Liver (tissue), 9 donors: ENCODE data around the gene SNX17. TPM values are rescaled to one million over a fixed set of nuclear protein-coding genes. Genes with fewer than 3 reads are reported as not detected.

Experiments used
- DNase-seq: peaks from one replicate; pipeline ENCODE4 v3.0.0-alpha.2; 2017; ENCODE audit warnings: low spot score
- H3K27ac ChIP-seq, 2 donors: one replicate each; pipeline ENCODE4 v1.7.0; 2013; ENCODE audit warnings: inconsistent platforms in 2 of 2, low read length in 2 of 2, control low read depth in 1 of 2, low read depth in 1 of 2, mild to moderate bottlenecking in 1 of 2
- H3K27me3 ChIP-seq, 4 donors: one replicate each; pipeline versions ENCODE4 v1.6.1 to v1.7.0; 2013; ENCODE audit warnings: low read length in 3 of 4, inconsistent platforms in 1 of 4, mild to moderate bottlenecking in 1 of 4, moderate library complexity in 1 of 4; ENCODE audit not compliant: control insufficient read depth in 4 of 4, insufficient read depth in 4 of 4
- H3K36me3 ChIP-seq, 4 donors: one replicate each; pipeline versions ENCODE4 v1.6.1 to v1.7.0; 2013; ENCODE audit warnings: low read length in 3 of 4, mild to moderate bottlenecking in 3 of 4, low read depth in 1 of 4, moderate library complexity in 1 of 4; ENCODE audit not compliant: control insufficient read depth in 4 of 4, insufficient read depth in 3 of 4
- H3K4me1 ChIP-seq, 4 donors: one replicate each; pipeline versions ENCODE4 v1.6.1 to v1.7.0; 2013; ENCODE audit warnings: low read length in 3 of 4, mild to moderate bottlenecking in 3 of 4, moderate library complexity in 1 of 4; ENCODE audit not compliant: control insufficient read depth in 4 of 4, insufficient read depth in 4 of 4
- H3K4me3 ChIP-seq, 3 donors: one replicate each; pipeline versions ENCODE4 v1.6.1 to v1.7.0; 2013; ENCODE audit warnings: low read length in 3 of 3, control low read depth in 1 of 3, low read depth in 1 of 3, mild to moderate bottlenecking in 1 of 3
- H3K9ac ChIP-seq, 2 donors: one replicate each; pipeline ENCODE4 v1.7.0; 2013; ENCODE audit warnings: low read length in 2 of 2, mild to moderate bottlenecking in 2 of 2, moderate library complexity in 2 of 2, control low read depth in 1 of 2, low read depth in 1 of 2
- H3K9me3 ChIP-seq, 4 donors: one replicate each; pipeline versions ENCODE4 v1.6.1 to v1.7.0; 2013; ENCODE audit warnings: low read length in 3 of 4; ENCODE audit not compliant: control insufficient read depth in 4 of 4
- EGR1 ChIP-seq, 2 donors: IDR thresholded peaks; 2 replicates each; pipeline ENCODE4 v1.6.1; 2016 to 2018; ENCODE audit warnings: antibody characterized with exemption in 2 of 2, low read depth in 2 of 2
- FOXA1 ChIP-seq: IDR thresholded peaks from 2 replicates; pipeline ENCODE4 v1.6.1; 2016; ENCODE audit warnings: antibody characterized with exemption
- FOXA2 ChIP-seq: IDR thresholded peaks from 2 replicates; pipeline ENCODE4 v1.6.1; 2016; ENCODE audit warnings: antibody characterized with exemption
- GABPA ChIP-seq, 2 donors: IDR thresholded peaks in 1 of 2; conservative IDR thresholded peaks in 1 of 2; 2 replicates each; pipeline ENCODE4 v1.6.1; 2016; ENCODE audit warnings: antibody characterized with exemption in 2 of 2, mild to moderate bottlenecking in 1 of 2, moderate library complexity in 1 of 2
- HNF4A ChIP-seq, 2 donors: conservative IDR thresholded peaks; 2 replicates each; pipeline ENCODE4 v1.6.1; 2016; ENCODE audit warnings: antibody characterized with exemption in 2 of 2, mild to moderate bottlenecking in 2 of 2
- HNF4G ChIP-seq: IDR thresholded peaks from 2 replicates; pipeline ENCODE4 v1.6.1; 2016; ENCODE audit warnings: antibody characterized with exemption
- NR2F2 ChIP-seq: IDR thresholded peaks from 2 replicates; pipeline ENCODE4 v1.6.1; 2016; ENCODE audit warnings: antibody characterized with exemption
- RXRA ChIP-seq, 2 donors: IDR thresholded peaks; 2 replicates each; pipeline ENCODE4 v1.6.1; 2017 to 2018; ENCODE audit warnings: antibody characterized with exemption in 2 of 2, mild to moderate bottlenecking in 1 of 2
- SP1 ChIP-seq: IDR thresholded peaks from 2 replicates; pipeline ENCODE4 v1.6.1; 2018; ENCODE audit warnings: antibody characterized with exemption, mild to moderate bottlenecking
- TAF1 ChIP-seq: conservative IDR thresholded peaks from 2 replicates; pipeline ENCODE4 v1.6.1; 2016; ENCODE audit warnings: antibody characterized with exemption, mild to moderate bottlenecking
- YY1 ChIP-seq: IDR thresholded peaks from 2 replicates; pipeline ENCODE4 v1.6.1; 2016; ENCODE audit warnings: antibody characterized with exemption, mild to moderate bottlenecking
- WGBS: extraction: QIAGEN DNeasy Blood & Tissue Kit; methylation state at CpG from one replicate; pipeline ENCODE4 v1.1.7; 2013; 5-methylcytosine and 5-hydroxymethylcytosine counted together
- polyA plus RNA-seq, 2 donors: library from polyadenylated mRNA; stranded (reverse) in 1 of 2; unstranded in 1 of 2; fragments of 200-250 nt in 1 of 2; fragments of >200 nt in 1 of 2; fragmentation: Nextera tagmentation in 1 of 2; extraction: Ambion mirVana in 1 of 2; gene quantifications; one replicate each; pipeline versions ENCODE4 v1.2.1 to v1.2.3, GENCODE V29; 2013 to 2015
- total RNA-seq, 2 donors: library from RNA; depleted of rRNA; stranded (reverse); fragments of >200 nt; gene quantifications; one replicate each; pipeline ENCODE4 v1.2.3, GENCODE V29; 2014
- TF ChIP-seq, protein P1 (sequence below): fragments of 150-350 bp; IDR thresholded peaks from 2 replicates; pipeline ENCODE4 v1.5.1; 2017; ENCODE audit warnings: improper control_type of control experiment, low read depth, low read length; ENCODE audit not compliant: missing input control
- TF ChIP-seq, protein P2 (sequence below): IDR thresholded peaks from 2 replicates; pipeline ENCODE4 v1.6.1; 2016; ENCODE audit warnings: antibody characterized with exemption, mild to moderate bottlenecking
- TF ChIP-seq, protein P3 (sequence below): IDR thresholded peaks from 2 replicates; pipeline ENCODE4 v1.6.1; 2016; ENCODE audit warnings: antibody characterized with exemption
- TF ChIP-seq, protein P4 (sequence below): IDR thresholded peaks from 2 replicates; pipeline ENCODE4 v1.6.1; 2016; ENCODE audit warnings: antibody characterized with exemption
- donor health status: healthy.
- donor health status: healthy.
- donor health status: healthy.
- donor health status: healthy.
- donor health status: healthy.

Gene SNX17
- total and polyA plus RNA-seq, 4 donors: 53.7 to 65.3 (median 59.1) TPM

DNA sequence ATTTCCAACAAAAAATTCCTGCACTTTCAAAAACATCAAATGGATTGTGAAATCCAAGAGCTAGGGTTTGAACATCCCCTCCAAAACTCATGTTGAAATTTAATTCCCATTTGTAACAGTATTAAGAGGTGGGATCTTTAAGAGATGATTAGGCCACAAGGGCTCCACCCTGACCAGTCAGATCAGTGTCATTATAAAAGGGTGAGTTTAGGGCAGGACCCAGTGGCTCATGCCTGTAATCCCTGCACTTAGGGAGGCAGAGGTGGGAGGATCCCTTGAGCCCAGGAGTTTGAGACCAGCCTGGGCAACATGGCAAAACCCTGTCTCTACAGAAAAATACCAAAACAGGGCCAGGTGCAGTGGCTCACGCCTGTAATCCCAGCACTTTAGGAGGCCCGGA lies 22.8 kb upstream of the SNX17 start:
- no peak overlapping the region for H3K27ac ChIP-seq
- no peak for DNase-seq
- no peak overlapping the region for H3K9ac ChIP-seq
- H3K36me3 ChIP-seq: peaks cover 2 to 6% (median 4%) of the 10 kb centered on the region in 4 donors
- TF ChIP-seq GABPA (IDR thresholded peaks at IDR 0.05 in 1 of 2, conservative IDR thresholded peaks at IDR 0.05 in 1 of 2) (no peak), NR2F2 (no peak), RXRA (IDR thresholded peaks at IDR 0.05) (no peak), SP1 (no peak)
- TF ChIP-seq, protein P1, sequence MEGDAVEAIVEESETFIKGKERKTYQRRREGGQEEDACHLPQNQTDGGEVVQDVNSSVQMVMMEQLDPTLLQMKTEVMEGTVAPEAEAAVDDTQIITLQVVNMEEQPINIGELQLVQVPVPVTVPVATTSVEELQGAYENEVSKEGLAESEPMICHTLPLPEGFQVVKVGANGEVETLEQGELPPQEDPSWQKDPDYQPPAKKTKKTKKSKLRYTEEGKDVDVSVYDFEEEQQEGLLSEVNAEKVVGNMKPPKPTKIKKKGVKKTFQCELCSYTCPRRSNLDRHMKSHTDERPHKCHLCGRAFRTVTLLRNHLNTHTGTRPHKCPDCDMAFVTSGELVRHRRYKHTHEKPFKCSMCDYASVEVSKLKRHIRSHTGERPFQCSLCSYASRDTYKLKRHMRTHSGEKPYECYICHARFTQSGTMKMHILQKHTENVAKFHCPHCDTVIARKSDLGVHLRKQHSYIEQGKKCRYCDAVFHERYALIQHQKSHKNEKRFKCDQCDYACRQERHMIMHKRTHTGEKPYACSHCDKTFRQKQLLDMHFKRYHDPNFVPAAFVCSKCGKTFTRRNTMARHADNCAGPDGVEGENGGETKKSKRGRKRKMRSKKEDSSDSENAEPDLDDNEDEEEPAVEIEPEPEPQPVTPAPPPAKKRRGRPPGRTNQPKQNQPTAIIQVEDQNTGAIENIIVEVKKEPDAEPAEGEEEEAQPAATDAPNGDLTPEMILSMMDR: no peak
- TF ChIP-seq, protein P2, sequence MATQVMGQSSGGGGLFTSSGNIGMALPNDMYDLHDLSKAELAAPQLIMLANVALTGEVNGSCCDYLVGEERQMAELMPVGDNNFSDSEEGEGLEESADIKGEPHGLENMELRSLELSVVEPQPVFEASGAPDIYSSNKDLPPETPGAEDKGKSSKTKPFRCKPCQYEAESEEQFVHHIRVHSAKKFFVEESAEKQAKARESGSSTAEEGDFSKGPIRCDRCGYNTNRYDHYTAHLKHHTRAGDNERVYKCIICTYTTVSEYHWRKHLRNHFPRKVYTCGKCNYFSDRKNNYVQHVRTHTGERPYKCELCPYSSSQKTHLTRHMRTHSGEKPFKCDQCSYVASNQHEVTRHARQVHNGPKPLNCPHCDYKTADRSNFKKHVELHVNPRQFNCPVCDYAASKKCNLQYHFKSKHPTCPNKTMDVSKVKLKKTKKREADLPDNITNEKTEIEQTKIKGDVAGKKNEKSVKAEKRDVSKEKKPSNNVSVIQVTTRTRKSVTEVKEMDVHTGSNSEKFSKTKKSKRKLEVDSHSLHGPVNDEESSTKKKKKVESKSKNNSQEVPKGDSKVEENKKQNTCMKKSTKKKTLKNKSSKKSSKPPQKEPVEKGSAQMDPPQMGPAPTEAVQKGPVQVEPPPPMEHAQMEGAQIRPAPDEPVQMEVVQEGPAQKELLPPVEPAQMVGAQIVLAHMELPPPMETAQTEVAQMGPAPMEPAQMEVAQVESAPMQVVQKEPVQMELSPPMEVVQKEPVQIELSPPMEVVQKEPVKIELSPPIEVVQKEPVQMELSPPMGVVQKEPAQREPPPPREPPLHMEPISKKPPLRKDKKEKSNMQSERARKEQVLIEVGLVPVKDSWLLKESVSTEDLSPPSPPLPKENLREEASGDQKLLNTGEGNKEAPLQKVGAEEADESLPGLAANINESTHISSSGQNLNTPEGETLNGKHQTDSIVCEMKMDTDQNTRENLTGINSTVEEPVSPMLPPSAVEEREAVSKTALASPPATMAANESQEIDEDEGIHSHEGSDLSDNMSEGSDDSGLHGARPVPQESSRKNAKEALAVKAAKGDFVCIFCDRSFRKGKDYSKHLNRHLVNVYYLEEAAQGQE: no peak
- TF ChIP-seq, protein P3, sequence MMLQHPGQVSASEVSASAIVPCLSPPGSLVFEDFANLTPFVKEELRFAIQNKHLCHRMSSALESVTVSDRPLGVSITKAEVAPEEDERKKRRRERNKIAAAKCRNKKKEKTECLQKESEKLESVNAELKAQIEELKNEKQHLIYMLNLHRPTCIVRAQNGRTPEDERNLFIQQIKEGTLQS: no peak
- 97% methylated on average over 2 of the region's 2 CpGs for WGBS
- H3K27me3 ChIP-seq: no peaks in the 10 kb centered on the region
- peaks cover 0 to 3% (median 0%) of the 10 kb centered on the region in 4 donors for H3K4me1 ChIP-seq
- no peak overlapping the region for H3K4me3 ChIP-seq
- H3K9me3 ChIP-seq: no peaks in the 10 kb centered on the region

DNA sequence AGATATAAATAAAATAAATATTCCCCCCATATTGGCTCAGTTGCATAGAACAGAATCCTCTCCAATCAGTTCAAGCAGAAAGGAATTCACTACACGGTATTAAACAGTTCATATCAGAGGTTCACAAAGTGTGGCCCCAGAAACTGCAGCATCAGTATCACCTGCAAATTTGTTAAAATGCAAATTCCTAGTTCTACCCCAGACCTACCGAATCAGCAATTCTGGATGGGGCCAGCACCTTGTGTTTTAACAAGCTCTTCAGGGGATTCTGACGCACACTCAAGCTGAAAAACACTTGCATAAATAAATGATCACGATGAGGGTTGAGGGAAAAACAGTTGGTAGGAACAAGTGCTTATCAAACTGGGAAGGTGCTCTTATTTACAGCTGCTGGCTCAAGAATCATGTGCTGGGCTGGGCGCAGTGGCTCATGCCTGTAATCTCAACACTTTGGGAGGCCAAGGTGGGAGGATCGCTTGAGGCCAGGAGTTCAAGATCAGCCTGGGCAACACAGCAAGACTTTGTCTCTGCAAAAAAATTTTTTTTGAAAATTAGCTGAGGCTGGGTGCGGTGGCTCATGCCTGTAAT lies 20.2 kb upstream of the SNX17 start:
- Histone ChIP-seq H3K4me3 (no peak overlapping the region), H3K36me3 (peaks cover 0 to 2% (median 0%) of the 10 kb centered on the region in 4 donors), H3K9me3 (no peaks in the 10 kb centered on the region), H3K9ac (no peak overlapping the region), H3K27ac (no peak overlapping the region), H3K27me3 (no peaks in the 10 kb centered on the region), H3K4me1 (peaks cover 5 to 15% (median 11%) of the 10 kb centered on the region in 4 donors)
- TF ChIP-seq RXRA (IDR thresholded peaks at IDR 0.05) (no peak), GABPA (IDR thresholded peaks at IDR 0.05 in 1 of 2, conservative IDR thresholded peaks at IDR 0.05 in 1 of 2) (no peak), EGR1 (IDR thresholded peaks at IDR 0.05; ENCODE audit: low read depth in 2 of 2) (no peak), HNF4G (no peak)
- WGBS: 94% methylated on average over 7 of the region's 7 CpGs
- no peak for DNase-seq

DNA sequence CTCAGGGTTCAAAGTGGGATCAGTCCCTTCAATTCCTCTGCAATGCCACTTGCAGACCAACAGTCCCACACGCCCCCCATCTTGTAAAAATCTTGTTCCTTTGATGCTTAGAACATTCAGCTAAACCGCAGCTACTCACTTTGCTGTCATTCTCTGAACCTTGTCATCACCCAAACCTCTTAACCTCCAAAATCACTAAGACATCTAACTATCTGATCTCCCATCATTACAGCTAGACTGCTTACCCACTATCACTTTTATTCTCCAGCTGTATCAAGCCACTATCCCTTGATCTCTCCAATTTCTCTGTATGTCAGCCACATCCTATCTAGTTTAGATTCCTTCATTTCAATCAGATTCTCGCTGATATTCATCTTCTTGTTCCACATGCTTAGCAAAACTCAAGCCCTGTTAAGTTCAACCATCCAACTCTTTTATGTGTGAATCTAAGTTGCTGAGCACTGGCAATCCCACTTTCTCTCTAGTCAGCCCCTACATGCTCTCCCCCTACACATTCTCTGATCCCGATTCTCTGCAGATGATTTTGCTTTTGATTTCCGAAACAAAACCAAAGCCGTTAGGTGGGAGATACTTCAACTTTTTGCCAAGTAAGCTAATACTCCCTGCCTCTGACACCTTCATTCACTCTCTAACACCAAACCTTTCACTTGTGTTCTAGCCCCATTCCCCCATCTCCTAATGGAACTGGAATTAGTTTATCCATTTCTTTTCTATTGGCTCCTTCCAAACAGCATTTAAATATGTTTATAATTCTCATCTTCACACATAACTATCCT lies 18.4 kb upstream of the SNX17 start:
- Histone ChIP-seq H3K9me3 (no peaks in the 10 kb centered on the region), H3K36me3 (peaks cover 0 to 2% (median 0%) of the 10 kb centered on the region in 4 donors), H3K9ac (no peak overlapping the region), H3K4me3 (no peak overlapping the region), H3K27me3 (no peaks in the 10 kb centered on the region), H3K27ac (no peak overlapping the region), H3K4me1 (peaks cover 7 to 24% (median 18%) of the 10 kb centered on the region in 4 donors)
- 89% methylated on average over 6 of the region's 6 CpGs for WGBS
- DNase-seq: no peak
- TF ChIP-seq YY1 (no peak), HNF4G (no peak), GABPA (IDR thresholded peaks at IDR 0.05 in 1 of 2, conservative IDR thresholded peaks at IDR 0.05 in 1 of 2) (no peak), FOXA2 (no peak), TAF1 (no peak), SP1 (no peak), NR2F2 (no peak), FOXA1 (no peak), HNF4A (conservative IDR thresholded peaks at IDR 0.05) (no peak)
- TF ChIP-seq, protein P4, sequence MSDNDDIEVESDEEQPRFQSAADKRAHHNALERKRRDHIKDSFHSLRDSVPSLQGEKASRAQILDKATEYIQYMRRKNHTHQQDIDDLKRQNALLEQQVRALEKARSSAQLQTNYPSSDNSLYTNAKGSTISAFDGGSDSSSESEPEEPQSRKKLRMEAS: no peak
- TF ChIP-seq, protein P2: no peak
